Transverse colon (tissue), 3 donors: ENCODE measurements around the gene DMXL1.

Experiments used
- POLR2A ChIP-seq: fragments of 450-650 bp; IDR thresholded peaks from one replicate; pipeline ENCODE4 v1.6.1; 2016; ENCODE audit warnings: antibody characterized with exemption, mild to moderate bottlenecking, moderate library complexity
- TF ChIP-seq, protein P1 (sequence below), 5 experiments: fragments of 200-600 bp in 3 of 5; fragments of 450-650 bp in 2 of 5; sonication (generic) in 3 of 5; IDR thresholded peaks; 1 replicate in 2 of 5; 2 replicates in 3 of 5; pipeline ENCODE4 v1.5.1; 2016 to 2017; ENCODE audit warnings: antibody characterized with exemption in 5 of 5, inconsistent platforms in 3 of 5, mild to moderate bottlenecking in 2 of 5, moderate library complexity in 1 of 5

DNA sequence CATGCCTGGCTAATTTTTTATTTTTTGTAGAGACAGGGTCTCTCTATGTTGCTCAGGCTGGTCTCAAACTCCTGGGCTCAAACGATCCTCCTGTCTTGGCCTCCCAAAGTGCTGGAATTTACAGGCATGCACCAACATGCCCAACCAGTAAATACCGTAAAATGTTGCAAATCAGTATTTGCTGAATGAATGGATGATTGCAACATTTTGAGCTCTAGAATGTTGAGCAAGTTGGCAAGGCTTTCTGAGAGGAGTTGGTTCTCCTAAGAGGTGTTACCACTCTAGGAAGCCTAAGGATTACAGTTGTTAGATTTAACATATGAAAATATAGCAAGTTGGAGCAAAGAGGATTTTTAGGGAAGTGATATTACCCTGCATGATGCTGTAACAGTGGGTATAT, 15.6 kb upstream of the DMXL1 start:
- TF ChIP-seq, protein P1, sequence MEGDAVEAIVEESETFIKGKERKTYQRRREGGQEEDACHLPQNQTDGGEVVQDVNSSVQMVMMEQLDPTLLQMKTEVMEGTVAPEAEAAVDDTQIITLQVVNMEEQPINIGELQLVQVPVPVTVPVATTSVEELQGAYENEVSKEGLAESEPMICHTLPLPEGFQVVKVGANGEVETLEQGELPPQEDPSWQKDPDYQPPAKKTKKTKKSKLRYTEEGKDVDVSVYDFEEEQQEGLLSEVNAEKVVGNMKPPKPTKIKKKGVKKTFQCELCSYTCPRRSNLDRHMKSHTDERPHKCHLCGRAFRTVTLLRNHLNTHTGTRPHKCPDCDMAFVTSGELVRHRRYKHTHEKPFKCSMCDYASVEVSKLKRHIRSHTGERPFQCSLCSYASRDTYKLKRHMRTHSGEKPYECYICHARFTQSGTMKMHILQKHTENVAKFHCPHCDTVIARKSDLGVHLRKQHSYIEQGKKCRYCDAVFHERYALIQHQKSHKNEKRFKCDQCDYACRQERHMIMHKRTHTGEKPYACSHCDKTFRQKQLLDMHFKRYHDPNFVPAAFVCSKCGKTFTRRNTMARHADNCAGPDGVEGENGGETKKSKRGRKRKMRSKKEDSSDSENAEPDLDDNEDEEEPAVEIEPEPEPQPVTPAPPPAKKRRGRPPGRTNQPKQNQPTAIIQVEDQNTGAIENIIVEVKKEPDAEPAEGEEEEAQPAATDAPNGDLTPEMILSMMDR (IDR thresholded peaks at IDR 0.05), result no peak
- no peak for TF ChIP-seq POLR2A
